Central memory CD8-positive, alpha-beta T cell (primary cell): ENCODE measurements around the gene ANKRD28.

Experiments
- ATAC-seq: fragments of 150-1000 bp; cut with Tn5 transposase; replicated peaks from 2 replicates; pipeline ENCODE4 v1.10.0; 2022; ENCODE audit warnings: mild to moderate bottlenecking, moderate FRiP score, moderate number of reproducible peaks; ENCODE audit not compliant: poor library complexity, severe bottlenecking; ENCODE audit errors: extremely low read depth
- DNase-seq, 2 donors: peaks; one replicate each; pipeline ENCODE4 v3.0.0; 2021; ENCODE audit warnings: low spot score in 2 of 2
- H3K27ac Mint-ChIP-seq: one replicate; pipeline ENCODE4 v1.8.0; 2022; ENCODE audit warnings: low read depth, mild to moderate bottlenecking, moderate library complexity, mixed read lengths
- H3K27me3 Mint-ChIP-seq: one replicate; pipeline ENCODE4 v1.8.0; 2022; ENCODE audit warnings: mixed read lengths
- H3K36me3 Mint-ChIP-seq: one replicate; pipeline ENCODE4 v1.8.0; 2022; ENCODE audit warnings: mild to moderate bottlenecking, moderate library complexity, mixed read lengths; ENCODE audit not compliant: insufficient read depth
- H3K4me1 Mint-ChIP-seq: one replicate; pipeline ENCODE4 v1.8.0; 2022; ENCODE audit warnings: mixed read lengths
- H3K4me3 Mint-ChIP-seq: one replicate; pipeline ENCODE4 v1.8.0; 2022; ENCODE audit warnings: mild to moderate bottlenecking, moderate library complexity, mixed read lengths
- H3K9me3 Mint-ChIP-seq: one replicate; pipeline ENCODE4 v1.8.0; 2022; ENCODE audit warnings: mixed read lengths

The ANKRD28 gene

GRCh38 chr3:15726881-15727280 lies 70.9 kb downstream of the ANKRD28 start:
- ATAC-seq (no peak), DNase-seq (no peak)
- Mint-ChIP-seq H3K27ac (no peak overlapping the region), H3K4me3 (no peak overlapping the region), H3K27me3 (no peaks in the 10 kb centered on the region), H3K9me3 (no peaks in the 10 kb centered on the region), H3K36me3 (peaks cover 6% of the 10 kb centered on the region), H3K4me1 (no peaks in the 10 kb centered on the region)

GRCh38 chr3:15726043-15726442 lies 71.7 kb downstream of the ANKRD28 start:
- no peaks in the 10 kb centered on the region for H3K9me3 Mint-ChIP-seq
- no peaks in the 10 kb centered on the region for H3K27me3 Mint-ChIP-seq
- peaks cover 7% of the 10 kb centered on the region for H3K36me3 Mint-ChIP-seq
- no peak overlapping the region for H3K4me3 Mint-ChIP-seq
- no peak overlapping the region for H3K27ac Mint-ChIP-seq
- DNase-seq (no peak), ATAC-seq (no peak)
- no peaks in the 10 kb centered on the region for H3K4me1 Mint-ChIP-seq

- Mint-ChIP-seq H3K9me3 (no peaks in the 10 kb centered on the region), H3K36me3 (peaks cover 17% of the 10 kb centered on the region), H3K27me3 (no peaks in the 10 kb centered on the region), H3K27ac (no peak overlapping the region), H3K4me1 (no peaks in the 10 kb centered on the region), H3K4me3 (no peak overlapping the region)
- DNase-seq (no peak), ATAC-seq (no peak)
These were observed 73.3 kb downstream of the ANKRD28 start for GRCh38 chr3:15724446-15724845.

- no peak overlapping the region for H3K4me3 Mint-ChIP-seq
- DNase-seq (no peak), ATAC-seq (no peak)
- peaks cover 17% of the 10 kb centered on the region for H3K36me3 Mint-ChIP-seq
- no peaks in the 10 kb centered on the region for H3K4me1 Mint-ChIP-seq
- no peaks in the 10 kb centered on the region for H3K9me3 Mint-ChIP-seq
- no peaks in the 10 kb centered on the region for H3K27me3 Mint-ChIP-seq
- no peak overlapping the region for H3K27ac Mint-ChIP-seq
These were observed 74.2 kb downstream of the ANKRD28 start for GRCh38 chr3:15723624-15723884.

- no peak for DNase-seq
These were observed 74.7 kb downstream of the ANKRD28 start for GRCh38 chr3:15722877-15723623.

GRCh38 chr3:15716178-15716577 lies 81.6 kb downstream of the ANKRD28 start:
- peaks cover 19% of the 10 kb centered on the region for H3K36me3 Mint-ChIP-seq
- ATAC-seq (no peak), DNase-seq (no peak)
- no peaks in the 10 kb centered on the region for H3K9me3 Mint-ChIP-seq
- no peaks in the 10 kb centered on the region for H3K27me3 Mint-ChIP-seq
- H3K4me3 Mint-ChIP-seq, result no peak overlapping the region
- H3K27ac Mint-ChIP-seq, result no peak overlapping the region
- H3K4me1 Mint-ChIP-seq, result no peaks in the 10 kb centered on the region

More at GRCh38 chr3:15722877-15723623, 74.7 kb downstream of the ANKRD28 start:
- peaks cover 17% of the 10 kb centered on the region for H3K36me3 Mint-ChIP-seq
- no peak overlapping the region for H3K27ac Mint-ChIP-seq
- H3K4me3 Mint-ChIP-seq, result no peak overlapping the region
- H3K4me1 Mint-ChIP-seq, result no peaks in the 10 kb centered on the region
- ATAC-seq, result no peak
- H3K27me3 Mint-ChIP-seq, result no peaks in the 10 kb centered on the region
- no peaks in the 10 kb centered on the region for H3K9me3 Mint-ChIP-seq

GRCh38 chr3:15714448-15714847 lies 83.3 kb downstream of the ANKRD28 start:
- Mint-ChIP-seq H3K9me3 (no peaks in the 10 kb centered on the region), H3K27me3 (no peaks in the 10 kb centered on the region), H3K4me1 (no peaks in the 10 kb centered on the region), H3K27ac (no peak overlapping the region), H3K4me3 (no peak overlapping the region), H3K36me3 (peaks cover 10% of the 10 kb centered on the region)
- DNase-seq, result no peak
- no peak for ATAC-seq

GRCh38 chr3:15713364-15713763 lies 84.4 kb downstream of the ANKRD28 start:
- Mint-ChIP-seq H3K9me3 (no peaks in the 10 kb centered on the region), H3K27ac (no peak overlapping the region), H3K4me3 (no peak overlapping the region), H3K27me3 (no peaks in the 10 kb centered on the region), H3K4me1 (no peaks in the 10 kb centered on the region), H3K36me3 (peaks cover 13% of the 10 kb centered on the region)
- no peak for ATAC-seq
- no peak for DNase-seq

- peaks cover 24% of the 10 kb centered on the region for H3K36me3 Mint-ChIP-seq
These were observed 86.5 kb downstream of the ANKRD28 start for GRCh38 chr3:15711281-15711680.

GRCh38 chr3:15708882-15709677 lies 88.7 kb downstream of the ANKRD28 start:
- no peak overlapping the region for H3K27ac Mint-ChIP-seq
- no peak for ATAC-seq
- no peaks in the 10 kb centered on the region for H3K4me1 Mint-ChIP-seq
- no peak overlapping the region for H3K4me3 Mint-ChIP-seq
- H3K27me3 Mint-ChIP-seq, result no peaks in the 10 kb centered on the region
- H3K36me3 Mint-ChIP-seq, result peaks cover 24% of the 10 kb centered on the region
- H3K9me3 Mint-ChIP-seq, result no peaks in the 10 kb centered on the region
- no peak for DNase-seq

More at GRCh38 chr3:15711281-15711680, 86.5 kb downstream of the ANKRD28 start:
- no peak overlapping the region for H3K27ac Mint-ChIP-seq
- H3K4me1 Mint-ChIP-seq, result no peaks in the 10 kb centered on the region
- H3K9me3 Mint-ChIP-seq, result no peaks in the 10 kb centered on the region
- no peak for DNase-seq
- no peaks in the 10 kb centered on the region for H3K27me3 Mint-ChIP-seq
- H3K4me3 Mint-ChIP-seq, result no peak overlapping the region
- ATAC-seq, result no peak

- no peaks in the 10 kb centered on the region for H3K27me3 Mint-ChIP-seq
- no peak for ATAC-seq
- H3K4me1 Mint-ChIP-seq, result no peaks in the 10 kb centered on the region
These were observed 90.0 kb downstream of the ANKRD28 start for GRCh38 chr3:15707779-15708178.

GRCh38 chr3:15703346-15703745 lies 94.4 kb downstream of the ANKRD28 start:
- no peaks in the 10 kb centered on the region for H3K4me1 Mint-ChIP-seq
- H3K9me3 Mint-ChIP-seq, result no peaks in the 10 kb centered on the region
- no peaks in the 10 kb centered on the region for H3K27me3 Mint-ChIP-seq
- DNase-seq (no peak), ATAC-seq (no peak)
- H3K36me3 Mint-ChIP-seq, result peaks cover 15% of the 10 kb centered on the region
- no peak overlapping the region for H3K4me3 Mint-ChIP-seq
- H3K27ac Mint-ChIP-seq, result no peak overlapping the region

More at GRCh38 chr3:15707779-15708178, 90.0 kb downstream of the ANKRD28 start:
- peaks cover 24% of the 10 kb centered on the region for H3K36me3 Mint-ChIP-seq
- no peak overlapping the region for H3K4me3 Mint-ChIP-seq
- H3K27ac Mint-ChIP-seq, result no peak overlapping the region
- no peaks in the 10 kb centered on the region for H3K9me3 Mint-ChIP-seq
- no peak for DNase-seq

GRCh38 chr3:15694628-15695027 lies 103.2 kb downstream of the ANKRD28 start:
- DNase-seq (no peak), ATAC-seq (no peak)
- no peaks in the 10 kb centered on the region for H3K27me3 Mint-ChIP-seq
- H3K27ac Mint-ChIP-seq, result no peak overlapping the region
- peaks cover 8% of the 10 kb centered on the region for H3K36me3 Mint-ChIP-seq
- no peaks in the 10 kb centered on the region for H3K9me3 Mint-ChIP-seq
- H3K4me1 Mint-ChIP-seq, result no peaks in the 10 kb centered on the region
- no peak overlapping the region for H3K4me3 Mint-ChIP-seq
